HG03025 (cell line): Measurements from ENCODE around the gene SAP30BP.

Experiments used
- ATAC-seq: cut with Tn5 transposase; IDR thresholded peaks from one replicate; pipeline ENCODE4 v1.9.1; 2021; ENCODE audit warnings: mild to moderate bottlenecking, moderate library complexity; ENCODE audit not compliant: unreplicated experiment, low FRiP score

Gene SAP30BP

GRCh38 chr17:75684249-75684648 is 17.1 kb downstream of the SAP30BP start:
- ATAC-seq: no peak

- ATAC-seq: no peak
Measured at GRCh38 chr17:75684924-75685323, 17.8 kb downstream of the SAP30BP start.

GRCh38 chr17:75685499-75685898 is 18.4 kb downstream of the SAP30BP start:
- no peak for ATAC-seq

GRCh38 chr17:75688209-75688825 is 21.2 kb downstream of the SAP30BP start:
- no peak for ATAC-seq

- no peak for ATAC-seq
Measured at GRCh38 chr17:75689441-75689873, 22.3 kb downstream of the SAP30BP start.

GRCh38 chr17:75691371-75691791 is 24.2 kb downstream of the SAP30BP start:
- ATAC-seq: no peak

- no peak for ATAC-seq
Measured at GRCh38 chr17:75691801-75692626, 24.9 kb downstream of the SAP30BP start.

- no peak for ATAC-seq
Measured at GRCh38 chr17:75692976-75693375, 25.8 kb downstream of the SAP30BP start.

- no peak for ATAC-seq
Measured at GRCh38 chr17:75693500-75694481, 26.7 kb downstream of the SAP30BP start.

GRCh38 chr17:75694536-75694935 is 27.4 kb downstream of the SAP30BP start:
- ATAC-seq: no peak

GRCh38 chr17:75695141-75695829 is 28.1 kb downstream of the SAP30BP start:
- no peak for ATAC-seq

GRCh38 chr17:75695830-75696271 is 28.7 kb downstream of the SAP30BP start:
- no peak for ATAC-seq

GRCh38 chr17:75697651-75698291 is 30.6 kb downstream of the SAP30BP start:
- ATAC-seq: no peak

GRCh38 chr17:75698659-75699058 is 31.5 kb downstream of the SAP30BP start:
- ATAC-seq: no peak

- ATAC-seq: no peak
Measured at GRCh38 chr17:75701288-75701687, 34.1 kb downstream of the SAP30BP start.

- no peak for ATAC-seq
Measured at GRCh38 chr17:75703191-75703590, 36.1 kb downstream of the SAP30BP start.

- ATAC-seq: no peak
Measured at GRCh38 chr17:75703591-75703990, 36.5 kb downstream of the SAP30BP start.

GRCh38 chr17:75704963-75705875 is 38.1 kb downstream of the SAP30BP start:
- no peak for ATAC-seq
